GM23248 (cell line): ENCODE measurements around the gene SLC4A4. TPM values are rescaled to one million over a fixed set of nuclear protein-coding genes. Genes with fewer than 3 reads are reported as not detected.
A peak's percentile ranks its signal among the peaks of the same experiment; 100 is the strongest.

Source experiments
- DNase-seq: peaks from one replicate; pipeline ENCODE4 v3.0.0-alpha.2; 2015
- H2AFZ ChIP-seq: fragments of 200-600 bp; sonication (generic); 2 replicates; pipeline ENCODE4 v1.6.1; 2016; ENCODE audit warnings: antibody characterized with exemption
- H3F3A ChIP-seq: fragments of 200-600 bp; sonication (generic); 2 replicates; pipeline ENCODE4 v1.6.1; 2016; ENCODE audit warnings: mild to moderate bottlenecking, antibody characterized with exemption, mixed run types; ENCODE audit not compliant: insufficient read depth
- H3K27ac ChIP-seq: fragments of 200-600 bp; sonication (generic); 2 replicates; pipeline ENCODE4 v1.5.1; 2016; ENCODE audit warnings: mild to moderate bottlenecking
- H3K27me3 ChIP-seq: fragments of 200-600 bp; sonication (generic); replicated peaks from 2 replicates; pipeline ENCODE4 v1.6.1; 2016; ENCODE audit warnings: mild to moderate bottlenecking; ENCODE audit not compliant: insufficient read depth
- H3K36me3 ChIP-seq: fragments of 200-600 bp; sonication (generic); 2 replicates; pipeline ENCODE4 v1.6.1; 2016; ENCODE audit warnings: low read depth, mild to moderate bottlenecking
- H3K4me1 ChIP-seq: fragments of 200-600 bp; sonication (generic); 2 replicates; pipeline ENCODE4 v1.6.1; 2016; ENCODE audit warnings: mild to moderate bottlenecking; ENCODE audit not compliant: insufficient read depth
- H3K4me2 ChIP-seq: fragments of 200-600 bp; sonication (generic); one replicate; pipeline ENCODE4 v1.6.1; 2016; ENCODE audit warnings: mild to moderate bottlenecking; ENCODE audit not compliant: unreplicated experiment
- H3K4me3 ChIP-seq: fragments of 200-600 bp; sonication (generic); 2 replicates; pipeline ENCODE4 v1.5.1; 2016; ENCODE audit warnings: mild to moderate bottlenecking
- H3K79me2 ChIP-seq: fragments of 200-600 bp; sonication (generic); 2 replicates; pipeline ENCODE4 v1.6.1; 2016; ENCODE audit warnings: mild to moderate bottlenecking; ENCODE audit not compliant: insufficient read depth
- H3K9ac ChIP-seq: fragments of 200-600 bp; sonication (generic); 2 replicates; pipeline ENCODE4 v1.6.1; 2016; ENCODE audit warnings: mild to moderate bottlenecking
- H3K9me2 ChIP-seq: fragments of 200-600 bp; sonication (generic); 2 replicates; pipeline ENCODE4 v1.6.1; 2016; ENCODE audit warnings: mixed run types, mild to moderate bottlenecking, moderate library complexity; ENCODE audit not compliant: insufficient read depth
- H3K9me3 ChIP-seq: fragments of 200-600 bp; sonication (generic); one replicate; pipeline ENCODE4 v1.6.1; 2017; ENCODE audit warnings: low read depth
- H4K20me1 ChIP-seq: fragments of 200-600 bp; sonication (generic); 2 replicates; pipeline ENCODE4 v1.6.0; 2016; ENCODE audit not compliant: insufficient read depth
- EZH2 ChIP-seq: fragments of 200-600 bp; sonication (generic); IDR thresholded peaks from 2 replicates; pipeline ENCODE4 v1.6.1; 2018; ENCODE audit warnings: antibody characterized with exemption, mild to moderate bottlenecking; ENCODE audit not compliant: insufficient read depth, poor library complexity, severe bottlenecking
- EZH2phosphoT487 ChIP-seq: fragments of 200-600 bp; sonication (generic); IDR thresholded peaks from 2 replicates; pipeline ENCODE4 v1.6.1; 2018; ENCODE audit warnings: antibody characterized with exemption, moderate library complexity, mild to moderate bottlenecking, low read depth; ENCODE audit not compliant: insufficient read depth
- WGBS, 2 experiments: methylation state at CpG; one replicate each; pipeline ENCODE4 v1.1.6; 2015 to 2017; ENCODE audit warnings: low lambda C conversion rate in 2 of 2, low coverage in 1 of 2; ENCODE audit errors: missing lambda C conversion rate in 2 of 2; 5-methylcytosine and 5-hydroxymethylcytosine counted together
- in situ Hi-C: fragments of 300-500 bp; cut with MboI; formaldehyde crosslinking; loops from 2 replicates; pipeline ENCODE4 v1.15.0; 2020
- polyA plus RNA-seq: library from polyadenylated mRNA; unstranded; fragments of >200 nt; fragmentation: Nextera tagmentation; extraction: Ambion mirVana; gene quantifications from 2 replicates; pipeline ENCODE4 v1.2.1, GENCODE V29; 2016
- total RNA-seq: library from RNA; depleted of rRNA; stranded (reverse); fragments of >200 nt; shearing (Covaris generic); gene quantifications from 2 replicates; pipeline ENCODE4 v1.2.3, GENCODE V29; 2014

Gene SLC4A4
- total and polyA plus RNA-seq, 2 experiments from 2014 or later = 7.2 to 11.5 TPM

DNA sequence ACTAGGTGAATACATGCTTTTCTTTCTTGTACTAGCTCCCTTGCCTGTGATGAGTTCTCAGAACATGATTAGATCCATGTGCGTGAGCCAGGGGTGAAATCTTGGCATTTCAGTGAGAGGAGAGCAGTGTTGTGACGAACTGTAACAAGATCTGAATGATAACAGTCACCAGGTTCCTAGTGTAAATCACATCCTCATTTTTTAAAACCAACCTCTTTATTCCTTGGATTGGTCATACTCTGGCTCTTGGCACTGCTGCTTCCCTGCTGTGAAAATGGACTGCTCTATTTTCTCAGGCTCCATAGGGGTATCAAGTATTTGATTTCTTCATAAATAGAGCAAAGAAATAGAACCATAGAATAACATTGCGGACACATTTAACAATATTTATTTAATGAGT is 206.3 kb downstream of the SLC4A4 start:
- Histone ChIP-seq H3K9me2 (no peaks in the 10 kb centered on the region), H3K27me3 (no peaks in the 10 kb centered on the region), H3K79me2 (no peaks in the 10 kb centered on the region), H3F3A (peaks cover 2% of the 10 kb centered on the region), H3K9ac (no peak overlapping the region), H4K20me1 (no peaks in the 10 kb centered on the region), H3K4me2 (no peak overlapping the region), H3K36me3 (no peaks in the 10 kb centered on the region; the same call in 1 of the 2 replicates), H3K27ac (no peak overlapping the region), H3K9me3 (no peaks in the 10 kb centered on the region), H3K4me1 (no peaks in the 10 kb centered on the region), H3K4me3 (no peak overlapping the region), H2AFZ (no peak overlapping the region)
- in situ Hi-C loops = no loop called here
- peak; percentile 79 for DNase-seq
- no peak for TF ChIP-seq EZH2phosphoT487
- TF ChIP-seq EZH2 = no peak
- 41 to 43% methylated on average over 3 of the region's 3 CpGs for WGBS, 2 experiments

DNA sequence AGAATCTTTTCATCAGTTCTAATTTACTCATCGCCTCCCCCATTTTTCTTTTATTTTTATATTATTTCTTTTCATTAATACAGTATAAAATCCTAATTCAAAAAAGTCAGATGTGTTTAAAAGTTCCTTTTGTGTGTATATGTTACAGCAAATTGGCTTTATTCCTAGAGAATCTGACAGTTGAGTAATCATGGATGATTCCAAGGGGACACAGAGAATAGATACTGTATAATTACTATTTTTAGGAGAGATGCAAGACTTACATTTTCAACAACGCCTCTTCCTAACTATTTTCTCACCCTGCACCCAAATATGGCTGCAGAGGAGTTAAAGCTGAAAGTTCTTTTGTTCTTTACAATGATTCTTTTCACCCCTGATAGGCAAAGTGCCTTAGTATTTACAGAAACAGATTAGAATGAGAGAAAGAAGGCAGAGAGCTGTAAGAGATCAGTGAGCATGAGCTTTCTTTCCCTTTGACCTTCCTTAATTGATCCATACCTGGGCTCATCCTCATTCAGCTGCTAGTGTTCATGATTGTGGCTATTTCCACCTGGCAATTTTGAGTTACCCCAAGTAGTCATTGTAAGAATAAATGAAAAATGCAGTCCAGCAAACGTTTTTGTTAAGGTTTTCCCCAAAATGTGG is 210.8 kb downstream of the SLC4A4 start:
- no peak for DNase-seq
- in situ Hi-C loops = loop anchor here (10.0 kb wide), 1 partner anchor 415 kb away; no protein-coding TSS in a partner anchor
- no peaks in the 10 kb centered on the region for H3K27me3 ChIP-seq
- no peaks in the 10 kb centered on the region for H4K20me1 ChIP-seq
- no peaks in the 10 kb centered on the region for H3K9me2 ChIP-seq
- H3K4me1 ChIP-seq = peaks cover 10% of the 10 kb centered on the region
- no peaks in the 10 kb centered on the region for H3K9me3 ChIP-seq
- H3F3A ChIP-seq = peaks cover 5% of the 10 kb centered on the region; the same call in 1 of the 2 replicates
- no peak overlapping the region for H3K27ac ChIP-seq
- no peak overlapping the region for H3K4me3 ChIP-seq
- no peak overlapping the region for H2AFZ ChIP-seq
- H3K79me2 ChIP-seq = no peaks in the 10 kb centered on the region
- no peak overlapping the region for H3K4me2 ChIP-seq
- 57 to 67% methylated on average over 3 of the region's 3 CpGs for WGBS, 2 experiments
- TF ChIP-seq EZH2phosphoT487 (no peak), EZH2 (no peak)
- no peak overlapping the region for H3K9ac ChIP-seq
- no peaks in the 10 kb centered on the region; the same call in 1 of the 2 replicates for H3K36me3 ChIP-seq

DNA sequence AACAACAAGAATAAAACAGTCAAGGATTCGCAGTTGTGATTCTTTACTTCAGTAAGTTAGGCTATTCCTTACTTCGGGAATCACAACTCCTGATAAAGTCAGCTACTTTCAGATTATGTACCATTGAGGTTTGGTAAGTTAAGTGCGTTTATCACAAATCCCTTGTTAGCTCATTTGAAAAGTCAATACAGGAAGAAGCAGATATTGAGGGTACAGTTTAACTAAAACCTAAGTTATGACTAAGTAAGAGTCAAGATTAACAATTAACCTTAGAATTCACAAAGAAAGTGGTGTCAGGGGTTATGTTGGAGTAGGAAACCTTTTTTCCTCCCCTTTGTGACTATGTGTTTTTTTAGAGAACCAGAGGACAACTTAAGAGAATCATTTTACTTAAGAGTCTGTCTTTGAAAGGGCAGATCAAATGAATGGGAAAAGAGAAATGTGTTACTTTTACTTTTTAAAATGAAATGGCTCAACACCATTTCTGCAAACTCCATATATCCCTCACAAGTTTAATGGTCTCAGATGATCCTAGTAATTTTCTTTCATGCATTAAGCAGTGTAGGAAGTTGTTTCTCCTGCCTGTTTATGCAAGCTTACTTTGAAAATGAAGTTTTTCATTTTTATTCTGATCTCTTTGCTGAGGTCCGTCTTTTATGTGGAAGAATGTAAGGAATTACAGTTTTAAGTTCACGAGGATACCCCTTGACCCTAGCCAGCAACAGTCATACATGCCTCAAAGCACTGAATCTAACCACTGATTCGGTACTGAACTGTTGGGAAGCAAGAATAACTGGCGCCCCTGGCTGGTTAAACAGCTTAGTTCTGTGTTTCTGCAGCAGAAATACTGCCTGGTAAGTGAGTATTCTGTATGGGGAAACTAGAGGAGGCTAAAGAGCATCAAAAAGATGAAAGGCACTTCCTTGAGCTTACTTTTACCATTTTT is 211.7 kb downstream of the SLC4A4 start:
- TF ChIP-seq EZH2 (no peak), EZH2phosphoT487 (no peak)
- H3K27ac ChIP-seq = no peak overlapping the region
- no peaks in the 10 kb centered on the region; the same call in 1 of the 2 replicates for H3K36me3 ChIP-seq
- H3K9me2 ChIP-seq = no peaks in the 10 kb centered on the region
- WGBS, 2 experiments = 61 to 65% methylated on average over 7 of the region's 7 CpGs
- H3K9me3 ChIP-seq = no peaks in the 10 kb centered on the region
- H3K4me2 ChIP-seq = no peak overlapping the region
- DNase-seq = peak; percentile 48
- no peak overlapping the region for H2AFZ ChIP-seq
- H3K27me3 ChIP-seq = no peaks in the 10 kb centered on the region
- no peaks in the 10 kb centered on the region for H4K20me1 ChIP-seq
- peaks cover 5% of the 10 kb centered on the region; the same call in 1 of the 2 replicates for H3F3A ChIP-seq
- in situ Hi-C loops = loop anchor here (10.0 kb wide), 1 partner anchor 416 kb away; no protein-coding TSS in a partner anchor
- H3K4me1 ChIP-seq = peaks cover 10% of the 10 kb centered on the region
- no peak overlapping the region for H3K4me3 ChIP-seq
- no peak overlapping the region for H3K9ac ChIP-seq
- no peaks in the 10 kb centered on the region for H3K79me2 ChIP-seq

DNA sequence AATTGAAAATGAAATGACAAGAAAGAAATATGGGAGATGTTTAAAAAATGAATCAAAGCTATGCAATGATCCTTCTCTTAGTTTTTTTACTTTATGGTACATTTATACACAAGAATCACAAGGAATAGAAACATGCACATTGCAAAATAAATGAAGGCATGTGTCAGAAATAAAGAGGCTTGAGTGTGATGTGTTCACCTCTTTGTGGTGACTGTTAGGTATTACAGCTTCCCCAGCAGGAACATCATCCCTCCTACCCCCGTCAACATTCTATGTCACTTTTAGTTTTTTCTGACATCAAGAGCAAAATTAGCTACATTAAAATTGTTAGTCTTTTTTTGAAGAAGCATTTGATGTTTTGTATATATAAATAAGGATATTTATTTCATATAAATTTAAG is 214.8 kb downstream of the SLC4A4 start:
- H3K9ac ChIP-seq = no peak overlapping the region
- TF ChIP-seq EZH2 (no peak), EZH2phosphoT487 (no peak)
- in situ Hi-C loops = loop anchor here (10.0 kb wide), 1 partner anchor 419 kb away; no protein-coding TSS in a partner anchor
- H3K27ac ChIP-seq = no peak overlapping the region
- no peaks in the 10 kb centered on the region for H4K20me1 ChIP-seq
- no peak overlapping the region for H3K4me2 ChIP-seq
- no peaks in the 10 kb centered on the region for H3K36me3 ChIP-seq
- H3K4me1 ChIP-seq = peaks cover 10% of the 10 kb centered on the region
- H3K9me3 ChIP-seq = no peaks in the 10 kb centered on the region
- H2AFZ ChIP-seq = no peak overlapping the region
- H3K79me2 ChIP-seq = no peaks in the 10 kb centered on the region
- no peaks in the 10 kb centered on the region for H3K9me2 ChIP-seq
- H3K4me3 ChIP-seq = no peak overlapping the region
- peak; percentile 71 for DNase-seq
- 22 to 26% methylated on average over 1 of the region's 1 CpG for whole genome bisulfite sequencing, 2 experiments
- no peaks in the 10 kb centered on the region for H3K27me3 ChIP-seq
- peaks cover 5% of the 10 kb centered on the region; the same call in 1 of the 2 replicates for H3F3A ChIP-seq
